HS-5 (cell line): Measurements from ENCODE around the gene FAM162A.
"Not testable (repeated sequence)": the region's sequence is repeated elsewhere in the genome, so short reads cannot be mapped to it uniquely, and the experiment has no call there.

Experiments
- DNase-seq: peaks from one replicate; pipeline ENCODE4 v3.0.0-alpha.2; 2012; ENCODE audit warnings: low read depth

The FAM162A gene

DNA sequence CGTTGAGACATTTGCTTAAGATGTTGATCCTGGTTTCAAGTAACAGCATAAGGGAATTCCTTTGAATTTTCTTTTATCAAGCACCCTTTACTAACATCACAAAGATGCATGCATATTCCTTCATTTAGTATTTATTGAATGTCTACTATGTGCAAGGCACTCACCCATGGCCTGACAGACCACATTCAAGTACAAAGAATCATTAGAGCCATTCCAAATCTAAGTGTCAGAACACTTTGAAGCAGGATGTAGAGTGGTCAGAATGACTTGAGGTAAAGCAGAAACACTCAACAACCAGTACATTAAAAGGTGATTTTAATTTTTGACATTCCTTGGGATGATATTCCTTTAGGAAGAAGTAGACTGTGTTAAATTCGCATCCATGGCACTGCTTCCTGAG, 37.9 kb downstream of the FAM162A start:
- no peak for DNase-seq

DNA sequence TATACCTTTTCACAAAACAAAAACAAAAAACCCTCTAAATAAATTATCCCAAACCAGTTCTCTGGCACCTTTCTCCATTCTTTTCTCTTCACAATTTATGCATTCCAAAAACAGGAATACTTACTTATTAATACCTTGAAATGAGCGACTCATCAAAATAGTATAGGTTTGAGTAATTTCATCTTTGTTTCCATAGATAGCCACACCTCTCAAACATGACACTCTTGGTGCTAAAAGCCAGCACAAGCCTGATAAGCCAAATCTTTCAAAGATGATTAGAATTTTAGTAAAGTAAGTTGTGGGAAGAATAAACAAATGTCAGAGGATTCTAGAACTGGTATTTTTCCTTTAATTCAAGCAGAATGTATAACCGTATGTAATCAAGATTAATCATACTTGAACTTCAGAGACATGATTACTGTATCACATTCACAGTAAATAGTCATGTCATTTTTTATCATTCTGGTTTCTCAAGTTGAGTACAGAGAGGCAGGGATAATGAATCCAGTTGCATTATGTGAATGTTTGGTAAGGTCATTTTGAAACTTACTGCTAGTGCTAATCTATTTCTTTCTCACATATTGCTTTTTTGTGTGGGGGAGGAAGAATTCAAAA, 44.0 kb downstream of the FAM162A start:
- no peak for DNase-seq

DNA sequence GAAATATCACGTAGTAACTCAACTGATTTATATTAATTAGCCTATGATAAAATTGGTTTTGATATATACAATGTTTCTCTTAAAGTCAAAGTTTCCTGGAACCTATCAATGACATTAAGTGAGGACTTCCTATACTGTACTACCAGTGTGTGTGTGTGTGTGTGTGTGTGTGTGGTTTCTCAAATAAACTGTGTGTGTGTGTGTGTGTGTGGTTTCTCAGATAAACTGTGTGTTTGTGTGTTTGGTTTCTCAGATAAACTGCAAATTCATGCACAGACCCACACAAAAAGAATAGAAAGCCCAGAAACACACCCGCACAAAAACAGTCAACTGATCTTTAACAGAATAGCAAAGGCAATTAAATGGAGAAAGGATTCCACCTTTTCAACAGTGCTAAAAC, 46.4 kb downstream of the FAM162A start:
- no peak for DNase-seq

DNA sequence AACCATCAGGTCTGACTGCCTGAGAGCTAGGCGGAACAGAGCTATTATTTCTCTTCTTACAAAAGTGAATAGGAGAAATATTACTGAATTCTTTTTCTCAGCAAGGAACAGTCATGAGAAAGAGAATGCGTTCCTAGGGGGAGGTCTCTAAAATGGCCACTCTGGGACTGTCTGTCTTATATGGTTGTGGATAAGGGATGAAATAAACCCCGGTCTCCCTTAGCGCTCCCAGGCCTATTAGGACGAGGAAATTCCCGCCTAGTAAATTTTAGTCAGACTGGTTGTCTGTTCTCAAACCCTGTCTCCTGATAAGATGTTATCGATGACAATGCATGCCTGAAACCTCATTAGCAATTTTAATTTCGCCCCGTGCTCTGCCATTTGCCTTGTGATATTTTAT, 52.0 kb downstream of the FAM162A start:
- DNase-seq, result no peak

DNA sequence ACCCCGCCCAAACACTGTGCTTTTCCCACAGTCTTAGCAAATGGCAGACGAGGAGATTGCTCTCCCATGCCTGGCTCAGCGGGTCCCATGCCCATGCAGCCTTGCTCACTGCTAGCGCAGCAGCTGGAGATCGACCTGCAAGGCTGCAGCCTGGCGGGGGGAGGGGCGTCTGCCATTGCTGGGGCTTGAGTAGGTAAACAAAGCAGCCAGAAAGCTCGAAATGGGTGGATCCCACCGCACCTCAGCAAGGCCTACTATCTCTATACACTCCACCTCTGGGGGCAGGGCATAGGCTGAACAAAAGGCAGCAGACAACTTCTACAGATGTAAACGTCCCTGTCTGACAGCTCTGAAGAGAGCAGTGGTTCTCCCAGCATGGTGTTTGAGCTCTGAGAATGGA, 59.1 kb downstream of the FAM162A start:
- no peak for DNase-seq

DNA sequence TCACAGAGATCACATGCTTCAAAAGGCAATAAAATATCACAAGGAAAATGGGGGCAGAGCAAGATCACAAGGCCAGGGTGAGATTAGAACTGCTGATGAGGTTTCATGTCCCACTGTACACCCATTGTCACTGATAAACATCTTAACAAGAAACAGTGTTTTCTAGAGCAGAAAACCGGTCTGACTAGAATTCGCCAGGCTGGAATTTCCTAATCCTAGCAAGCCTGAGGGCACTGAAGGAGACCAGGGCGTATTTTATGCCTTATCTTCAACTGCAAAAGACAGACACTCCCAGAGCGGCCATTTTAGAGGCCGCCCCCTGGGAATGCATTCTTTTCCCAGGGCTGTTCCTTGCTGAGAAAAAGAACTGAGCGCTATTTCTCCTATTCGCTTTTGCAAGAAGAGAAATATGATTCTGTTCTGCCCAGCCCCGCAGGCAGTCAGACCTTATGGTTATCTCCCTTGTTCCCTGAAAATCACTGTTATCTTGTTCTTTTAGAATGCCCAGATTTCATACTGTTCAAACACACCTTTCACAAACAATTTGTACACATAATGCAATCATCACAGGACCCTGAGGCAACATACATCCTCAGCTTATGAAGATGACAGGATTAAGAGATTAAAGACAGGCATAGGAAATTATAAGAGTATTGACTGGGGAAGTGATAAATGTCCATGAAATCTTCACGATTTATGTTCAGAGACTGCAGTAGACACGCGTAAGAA, 59.9 kb downstream of the FAM162A start:
- not testable (repeated sequence) for DNase-seq

DNA sequence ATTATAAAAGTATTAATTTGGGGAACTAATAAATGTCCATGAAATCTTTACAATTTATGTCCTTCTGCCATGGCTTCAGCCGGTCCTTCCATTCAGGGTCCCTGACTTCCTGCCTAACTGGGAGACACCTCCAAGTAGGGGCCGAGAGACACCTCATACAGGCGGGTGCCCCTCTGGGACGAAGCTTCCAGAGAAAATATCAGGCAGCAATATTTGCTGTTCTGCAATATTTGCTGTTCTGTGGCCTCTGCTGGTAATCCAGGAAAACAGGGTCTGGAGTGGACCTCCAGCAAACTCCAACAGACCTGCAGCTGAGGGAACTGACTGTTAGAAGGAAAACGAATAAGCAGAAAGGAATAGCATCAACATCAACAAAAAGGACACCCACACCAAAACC, 60.5 kb downstream of the FAM162A start:
- not testable (repeated sequence) for DNase-seq

DNA sequence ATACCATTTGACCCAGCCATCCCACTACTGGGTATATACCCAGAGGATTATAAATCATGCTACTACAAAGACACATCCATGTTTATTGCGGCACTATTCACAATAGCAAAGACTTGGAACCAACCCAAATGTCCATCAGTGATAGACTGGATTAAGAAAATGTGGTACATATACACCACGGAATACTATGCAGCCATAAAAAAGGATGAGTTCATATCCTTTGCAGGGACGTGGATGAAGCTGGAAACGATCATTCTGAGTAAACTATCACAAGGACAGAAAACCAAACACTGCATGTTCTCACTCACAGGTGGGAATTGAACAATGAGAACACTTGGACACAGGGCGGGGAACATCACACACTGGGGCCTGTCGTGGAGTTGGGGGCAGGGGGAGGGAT, 64.2 kb downstream of the FAM162A start:
- not testable (repeated sequence) for DNase-seq

DNA sequence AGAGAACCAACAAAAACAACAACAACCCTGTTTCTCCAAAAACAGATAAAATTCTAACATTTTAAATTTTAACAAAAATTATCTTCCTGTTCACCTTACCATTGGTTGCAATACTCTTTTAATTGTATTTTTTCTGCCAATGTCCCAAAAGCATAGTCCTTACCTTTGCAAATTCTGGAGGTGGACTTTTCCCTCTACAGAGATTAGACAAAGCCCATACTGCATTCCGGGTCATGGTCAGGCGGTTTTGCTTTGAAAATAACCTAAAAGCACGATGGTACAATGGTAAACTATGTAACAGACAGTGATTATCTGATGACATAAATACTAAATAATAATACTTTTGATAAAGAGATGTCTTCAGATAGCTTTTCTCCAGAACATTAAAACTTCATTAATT, 67.4 kb downstream of the FAM162A start:
- no peak for DNase-seq

DNA sequence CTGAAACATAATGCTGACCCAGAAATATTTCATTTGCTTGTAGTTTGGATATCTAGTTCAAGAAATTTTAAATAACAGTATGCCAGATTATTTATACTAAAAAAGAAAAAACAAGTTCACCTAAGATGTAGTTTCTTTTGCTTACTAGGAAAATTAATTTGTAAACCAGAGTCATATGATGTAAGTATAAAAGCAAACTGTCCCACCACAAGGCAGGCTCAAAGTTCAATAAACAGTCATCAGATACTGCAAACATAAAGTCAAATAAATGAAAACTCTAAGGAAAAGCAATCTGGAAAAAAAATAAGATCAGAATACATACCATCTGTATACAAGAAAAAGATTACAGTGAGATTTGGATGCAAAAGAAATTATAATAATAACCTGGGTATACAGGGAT, 72.1 kb downstream of the FAM162A start:
- DNase-seq, result no peak

DNA sequence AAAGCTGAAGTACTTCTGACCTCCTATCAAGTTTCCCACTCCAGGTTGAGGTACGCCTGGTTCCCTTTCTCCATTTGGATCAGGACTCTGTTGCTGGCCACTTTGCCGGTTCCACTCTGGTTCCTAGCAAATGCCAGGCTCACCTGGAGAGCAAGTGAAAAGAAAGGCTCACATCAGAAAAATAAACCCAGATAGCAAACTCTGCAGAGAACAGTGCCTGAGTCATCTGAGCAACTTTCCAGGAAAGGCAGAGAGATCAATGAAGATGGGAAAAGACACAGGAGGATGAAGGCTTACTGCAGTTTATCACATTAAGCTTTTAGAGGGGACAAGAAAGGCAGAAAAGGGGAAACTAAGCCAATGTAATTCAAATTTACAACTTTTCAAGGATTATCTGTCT, 73.7 kb downstream of the FAM162A start:
- DNase-seq, result no peak

DNA sequence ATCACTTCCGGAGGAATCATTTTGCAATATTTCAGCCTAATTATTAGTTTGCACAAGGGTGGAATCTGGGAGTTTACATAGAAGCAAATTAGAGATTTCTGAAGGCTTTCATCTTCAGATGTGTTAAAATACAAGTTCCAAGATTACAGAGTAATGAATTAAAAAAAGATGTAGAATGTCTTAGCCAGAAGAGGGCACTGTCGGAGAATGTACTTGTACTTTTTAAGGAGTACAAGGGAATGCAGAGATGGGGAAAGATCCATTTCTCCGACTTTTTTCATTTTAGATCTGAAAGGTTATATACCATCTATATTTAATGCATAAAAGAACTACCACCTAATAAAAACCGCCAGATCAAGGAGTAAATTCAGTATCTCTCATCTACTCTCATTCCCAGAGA, 75.0 kb downstream of the FAM162A start:
- DNase-seq, result peak; percentile 26

DNA sequence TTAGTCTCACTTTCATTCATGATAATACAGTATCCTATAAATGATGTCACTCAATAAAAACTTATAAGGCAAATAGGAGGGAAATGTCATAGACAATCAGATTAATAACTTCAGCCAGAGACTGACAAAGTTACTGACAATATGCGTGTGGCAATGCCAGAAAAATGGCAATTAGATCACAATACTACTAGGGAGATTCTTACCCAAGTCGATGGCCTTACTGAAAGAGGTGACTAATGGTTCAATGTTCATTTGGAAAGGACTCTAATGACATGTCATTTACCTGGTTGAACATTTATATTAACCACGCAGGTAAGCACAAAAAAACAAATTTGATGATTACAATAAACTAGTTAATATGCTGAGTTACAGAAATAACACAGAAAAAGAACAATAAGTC, 77.8 kb downstream of the FAM162A start:
- DNase-seq, result no peak
